GM13977 (cell line): ENCODE results near the gene IGSF21.

Source experiments
- DNase-seq: peaks from one replicate; pipeline ENCODE4 v3.0.0; 2012; ENCODE audit warnings: low spot score
- in situ Hi-C: fragments of 300-500 bp; cut with MboI; formaldehyde crosslinking; loops from one replicate; pipeline ENCODE4 v1.12.0; 2022; ENCODE audit warnings: low sequenced_read_pairs, low pct_unique_long_range_greater_than_20kb, mixed read lengths, inconsistent platforms; ENCODE audit not compliant: unreplicated experiment
- TF ChIP-seq, protein P1 (sequence below): IDR thresholded peaks from 2 replicates; pipeline ENCODE4 v1.5.1; 2012; ENCODE audit warnings: mild to moderate bottlenecking, control low read depth; ENCODE audit not compliant: insufficient read depth; ENCODE audit errors: extremely low read depth, missing control alignments

Gene IGSF21

DNA sequence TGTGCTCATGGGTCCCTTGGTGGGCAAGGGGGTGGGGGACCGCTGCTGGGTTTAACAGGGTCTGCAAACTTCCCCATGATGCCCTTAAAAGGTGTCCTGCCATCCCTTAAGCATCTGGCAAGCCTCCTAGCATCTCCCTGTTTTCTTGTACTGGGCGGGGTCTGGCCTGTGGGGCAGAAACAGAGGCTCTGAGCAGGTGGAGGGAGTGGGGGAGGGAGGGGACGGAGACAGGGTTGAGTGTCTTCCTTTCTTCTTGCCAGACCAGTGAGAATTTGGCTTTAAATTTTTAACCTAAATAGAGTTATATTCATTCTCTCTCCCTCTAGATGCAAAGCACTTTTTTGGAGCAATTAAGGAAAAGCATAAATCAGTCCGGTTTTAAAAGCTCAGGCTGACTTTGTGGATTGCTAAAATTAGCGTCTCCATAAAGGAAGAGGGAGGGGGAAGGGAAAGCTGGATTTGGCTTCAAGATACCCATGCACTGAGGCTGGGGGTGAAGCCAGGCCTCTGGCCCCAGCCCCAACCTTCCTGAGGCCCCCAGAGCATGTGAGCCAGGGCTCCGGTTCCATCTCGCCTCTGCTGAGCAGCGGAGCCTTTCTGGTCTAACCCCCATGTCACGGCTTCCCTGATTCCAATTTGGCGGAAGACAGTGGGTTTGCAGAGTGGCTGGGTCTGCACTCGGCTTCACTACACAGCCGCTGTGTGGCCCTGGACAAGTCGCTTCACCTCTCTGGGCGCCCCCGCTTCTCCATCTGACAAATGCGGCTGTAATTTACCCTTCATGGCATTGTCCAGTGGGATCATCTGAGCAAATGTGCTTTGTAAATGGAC, 25.3 kb downstream of the IGSF21 start:
- in situ Hi-C loops, result no loop called here
- TF ChIP-seq, protein P1, sequence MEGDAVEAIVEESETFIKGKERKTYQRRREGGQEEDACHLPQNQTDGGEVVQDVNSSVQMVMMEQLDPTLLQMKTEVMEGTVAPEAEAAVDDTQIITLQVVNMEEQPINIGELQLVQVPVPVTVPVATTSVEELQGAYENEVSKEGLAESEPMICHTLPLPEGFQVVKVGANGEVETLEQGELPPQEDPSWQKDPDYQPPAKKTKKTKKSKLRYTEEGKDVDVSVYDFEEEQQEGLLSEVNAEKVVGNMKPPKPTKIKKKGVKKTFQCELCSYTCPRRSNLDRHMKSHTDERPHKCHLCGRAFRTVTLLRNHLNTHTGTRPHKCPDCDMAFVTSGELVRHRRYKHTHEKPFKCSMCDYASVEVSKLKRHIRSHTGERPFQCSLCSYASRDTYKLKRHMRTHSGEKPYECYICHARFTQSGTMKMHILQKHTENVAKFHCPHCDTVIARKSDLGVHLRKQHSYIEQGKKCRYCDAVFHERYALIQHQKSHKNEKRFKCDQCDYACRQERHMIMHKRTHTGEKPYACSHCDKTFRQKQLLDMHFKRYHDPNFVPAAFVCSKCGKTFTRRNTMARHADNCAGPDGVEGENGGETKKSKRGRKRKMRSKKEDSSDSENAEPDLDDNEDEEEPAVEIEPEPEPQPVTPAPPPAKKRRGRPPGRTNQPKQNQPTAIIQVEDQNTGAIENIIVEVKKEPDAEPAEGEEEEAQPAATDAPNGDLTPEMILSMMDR, result no peak
- no peak for DNase-seq

DNA sequence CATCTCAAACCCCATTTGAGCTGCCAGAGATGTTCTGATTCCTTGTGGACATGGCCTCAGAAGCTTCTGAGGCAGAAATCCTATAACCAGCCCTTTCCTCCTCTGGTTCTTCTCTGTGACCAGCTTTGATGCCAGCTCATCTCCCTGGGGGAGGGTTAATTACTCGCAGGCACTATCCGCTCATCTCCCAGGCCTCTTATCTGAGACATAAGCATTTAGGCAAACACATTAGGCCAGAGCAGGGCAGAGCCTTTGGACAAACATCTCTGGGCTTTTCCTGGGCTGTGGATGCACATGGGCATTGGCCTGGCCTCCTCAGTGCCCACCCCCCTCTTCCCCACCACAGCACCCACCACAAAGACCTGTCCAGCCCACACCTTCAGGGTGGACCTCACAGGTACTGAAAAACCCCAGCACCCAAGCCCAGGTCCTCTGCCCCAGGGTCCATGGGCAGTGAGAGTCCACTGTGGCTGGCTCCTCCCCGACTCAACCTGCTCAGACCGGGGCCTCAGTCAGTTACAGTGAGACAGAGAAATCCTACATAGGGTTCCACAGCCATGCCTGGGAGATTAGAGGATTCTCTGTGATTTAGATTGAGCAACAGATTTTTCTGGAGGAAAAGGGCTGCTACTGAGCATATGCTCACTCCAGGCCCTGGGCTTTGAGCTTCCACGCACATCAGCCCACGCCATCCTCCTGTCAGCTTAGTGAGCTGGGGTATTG, 26.9 kb downstream of the IGSF21 start:
- TF ChIP-seq, protein P1, result no peak
- no peak for DNase-seq
- in situ Hi-C loops, result no loop called here

DNA sequence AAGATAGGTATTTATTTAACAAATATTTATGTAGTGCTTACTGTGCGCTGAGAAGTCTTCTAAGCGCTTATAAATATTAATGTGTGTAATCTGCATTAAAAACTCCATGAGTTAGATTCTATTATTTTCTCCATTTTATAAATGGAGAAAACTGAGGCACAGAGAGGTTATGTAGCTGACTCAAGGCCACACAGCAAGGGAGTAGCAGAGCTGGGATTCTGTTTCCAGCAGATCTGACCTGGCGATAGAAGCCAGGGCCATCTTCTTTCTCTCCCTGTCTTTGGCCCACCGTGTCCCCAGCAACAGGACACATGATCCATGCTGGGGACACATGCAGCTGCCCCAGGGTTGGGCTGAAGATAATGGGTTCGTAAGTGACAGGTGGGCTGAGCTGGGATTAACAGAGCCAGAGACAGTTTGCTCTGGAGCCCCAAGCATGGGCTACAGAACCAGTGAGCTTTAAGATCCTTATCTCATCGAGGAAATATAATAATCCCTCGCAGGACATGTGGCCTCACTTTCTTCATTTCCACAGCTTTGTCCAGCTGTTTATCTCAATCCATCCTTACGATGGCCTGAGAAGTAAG, 30.3 kb downstream of the IGSF21 start:
- TF ChIP-seq, protein P1, result no peak
- DNase-seq, result no peak
- in situ Hi-C loops, result no loop called here

DNA sequence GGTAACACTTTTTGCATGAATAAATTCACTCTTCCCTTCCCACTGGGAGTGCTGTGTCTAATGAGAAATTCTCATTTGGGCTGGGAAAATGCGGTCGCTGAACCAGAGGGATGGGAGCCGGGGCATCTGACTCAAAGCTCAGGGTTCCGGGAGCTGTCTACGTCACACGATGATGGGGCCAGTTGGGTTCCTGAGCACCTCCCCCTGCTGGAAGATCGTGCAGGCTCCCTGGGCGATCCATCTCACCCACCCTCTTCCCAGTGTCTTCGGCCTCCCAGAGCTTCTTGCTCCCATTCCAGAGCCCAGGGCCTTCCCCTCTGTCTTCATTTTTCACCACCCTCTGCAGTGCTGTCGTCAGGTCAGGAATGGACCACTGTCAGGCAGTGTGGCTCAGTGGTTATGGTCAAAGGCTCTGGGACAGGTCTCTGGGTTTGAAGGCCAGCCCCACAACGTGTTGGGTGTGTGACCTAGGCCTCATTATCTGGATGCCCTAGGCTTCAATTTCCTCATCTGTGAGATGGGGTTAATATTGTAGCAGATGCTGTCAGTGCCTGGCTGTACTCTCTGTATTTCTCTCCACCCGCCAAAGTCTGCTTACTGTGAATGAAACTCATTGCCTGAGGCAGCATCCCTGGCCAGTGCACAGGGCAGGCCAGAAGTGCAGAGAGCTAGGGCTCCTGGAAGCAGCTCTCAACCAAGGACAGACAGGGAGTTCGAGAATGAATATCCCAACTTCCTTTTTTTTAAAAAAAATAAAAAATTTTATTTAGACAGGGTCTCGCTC, 31.8 kb downstream of the IGSF21 start:
- TF ChIP-seq, protein P1, result no peak
- in situ Hi-C loops, result no loop called here
- no peak for DNase-seq

DNA sequence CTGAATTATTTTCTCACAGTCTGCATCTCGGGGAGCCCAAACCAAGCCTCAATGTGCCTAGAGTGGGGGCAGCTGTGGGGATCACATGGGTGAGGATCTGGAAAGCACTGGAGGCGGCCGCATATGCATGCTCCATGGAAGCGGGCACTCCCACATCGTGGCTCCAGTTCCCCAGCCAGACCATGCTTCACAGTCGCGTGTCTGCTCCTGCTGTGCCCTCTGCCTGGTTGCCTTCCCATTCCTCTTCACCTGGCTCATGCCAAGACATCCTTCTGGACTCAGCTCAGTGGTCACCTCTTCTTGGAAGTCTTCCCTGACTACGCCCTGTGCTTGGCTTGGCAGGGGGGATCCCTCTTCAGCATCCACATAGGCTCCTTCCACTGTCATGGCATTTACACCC, 32.8 kb downstream of the IGSF21 start:
- TF ChIP-seq, protein P1, result no peak
- no peak for DNase-seq
- in situ Hi-C loops, result no loop called here

DNA sequence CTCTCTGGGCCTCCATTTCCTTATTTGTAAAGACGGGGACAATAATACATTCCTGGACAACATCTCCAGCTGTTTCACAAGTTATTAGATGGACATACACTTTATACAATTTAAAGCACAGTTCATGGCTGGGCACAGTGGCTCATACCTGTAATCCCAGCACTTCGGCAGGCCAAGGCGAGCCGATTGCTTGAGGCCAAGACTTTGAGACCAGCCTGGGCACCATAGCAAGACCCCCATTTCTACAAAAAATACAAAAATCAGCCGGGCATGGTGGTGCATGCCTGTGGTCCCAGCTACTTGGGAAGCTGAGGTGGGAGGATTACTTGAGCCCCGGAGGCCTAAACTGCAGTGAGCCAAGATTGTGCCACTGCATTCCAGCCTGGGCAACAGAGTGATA, 34.1 kb downstream of the IGSF21 start:
- TF ChIP-seq, protein P1, result no peak
- DNase-seq, result no peak
- in situ Hi-C loops, result no loop called here
